ENCODE results near the gene ARL10.

Gene ARL10

DNA sequence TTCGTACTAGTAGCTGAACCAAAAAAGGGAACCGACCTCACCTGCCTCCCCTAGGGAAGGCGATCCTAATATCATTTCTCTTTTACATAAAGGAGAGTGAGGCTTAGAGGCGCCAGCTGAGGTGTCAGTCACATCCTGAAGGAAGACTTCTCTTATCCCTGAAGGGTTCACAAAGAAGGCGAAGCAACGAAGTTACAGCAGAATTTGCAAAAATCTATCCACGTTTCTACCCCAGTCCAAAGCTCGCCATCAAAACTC, 3.1 kb upstream of the ARL10 start:
- DNase-seq: no peak

- DNase-seq: peak; percentile 62
Measured at GRCh38 chr5:176364765-176365350, 429 bp upstream of the ARL10 start.

DNA sequence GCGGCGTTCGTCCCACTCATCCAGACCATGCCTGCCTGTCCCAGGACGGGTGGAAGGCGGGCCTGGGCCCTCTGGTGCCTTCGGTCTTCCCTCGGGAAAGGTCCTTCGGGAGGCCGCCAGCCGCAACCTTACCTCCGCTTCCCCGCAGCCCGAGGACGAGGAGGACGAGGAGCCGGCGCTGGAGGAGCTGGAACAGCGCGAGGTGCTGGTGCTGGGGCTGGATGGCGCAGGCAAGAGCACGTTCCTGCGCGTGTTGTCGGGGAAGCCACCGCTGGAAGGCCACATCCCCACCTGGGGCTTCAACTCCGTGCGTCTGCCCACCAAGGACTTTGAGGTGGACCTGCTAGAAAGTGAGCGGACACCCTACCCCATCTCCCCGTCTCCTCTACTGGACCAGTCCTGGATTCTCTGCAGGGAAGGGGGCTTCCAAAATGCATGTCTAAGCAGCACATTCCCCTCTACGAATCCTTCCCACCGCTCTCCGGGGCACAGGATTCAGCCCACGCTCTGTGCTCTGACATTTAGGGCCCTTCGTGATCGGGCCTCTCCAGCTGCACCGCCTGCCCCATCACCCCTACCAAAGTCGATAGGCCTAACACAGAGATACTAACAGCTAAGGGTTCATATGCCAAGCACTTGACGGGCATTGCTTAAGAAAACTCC, 1.1 kb downstream of the ARL10 start:
- DNase-seq: no peak

DNA sequence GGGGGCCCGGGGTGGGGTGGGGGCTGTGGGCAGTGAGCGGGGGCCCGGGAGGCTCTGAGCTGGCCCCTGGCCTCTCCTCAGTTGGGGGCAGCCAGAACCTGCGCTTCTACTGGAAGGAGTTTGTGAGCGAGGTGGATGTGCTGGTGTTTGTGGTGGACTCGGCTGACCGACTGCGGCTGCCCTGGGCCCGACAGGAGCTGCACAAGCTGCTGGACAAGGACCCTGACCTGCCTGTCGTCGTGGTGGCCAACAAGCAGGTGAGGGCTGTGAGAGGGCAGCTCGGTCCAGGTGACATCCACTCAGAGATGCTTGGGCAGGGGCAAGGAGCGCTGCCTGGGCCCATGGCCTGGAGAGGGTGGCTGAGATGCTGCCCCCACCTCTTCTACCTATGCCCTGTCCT, 3.4 kb downstream of the ARL10 start:
- no peak for DNase-seq

GRCh38 chr5:176369934-176370711, 4.8 kb downstream of the ARL10 start:
- DNase-seq: no peak

DNA sequence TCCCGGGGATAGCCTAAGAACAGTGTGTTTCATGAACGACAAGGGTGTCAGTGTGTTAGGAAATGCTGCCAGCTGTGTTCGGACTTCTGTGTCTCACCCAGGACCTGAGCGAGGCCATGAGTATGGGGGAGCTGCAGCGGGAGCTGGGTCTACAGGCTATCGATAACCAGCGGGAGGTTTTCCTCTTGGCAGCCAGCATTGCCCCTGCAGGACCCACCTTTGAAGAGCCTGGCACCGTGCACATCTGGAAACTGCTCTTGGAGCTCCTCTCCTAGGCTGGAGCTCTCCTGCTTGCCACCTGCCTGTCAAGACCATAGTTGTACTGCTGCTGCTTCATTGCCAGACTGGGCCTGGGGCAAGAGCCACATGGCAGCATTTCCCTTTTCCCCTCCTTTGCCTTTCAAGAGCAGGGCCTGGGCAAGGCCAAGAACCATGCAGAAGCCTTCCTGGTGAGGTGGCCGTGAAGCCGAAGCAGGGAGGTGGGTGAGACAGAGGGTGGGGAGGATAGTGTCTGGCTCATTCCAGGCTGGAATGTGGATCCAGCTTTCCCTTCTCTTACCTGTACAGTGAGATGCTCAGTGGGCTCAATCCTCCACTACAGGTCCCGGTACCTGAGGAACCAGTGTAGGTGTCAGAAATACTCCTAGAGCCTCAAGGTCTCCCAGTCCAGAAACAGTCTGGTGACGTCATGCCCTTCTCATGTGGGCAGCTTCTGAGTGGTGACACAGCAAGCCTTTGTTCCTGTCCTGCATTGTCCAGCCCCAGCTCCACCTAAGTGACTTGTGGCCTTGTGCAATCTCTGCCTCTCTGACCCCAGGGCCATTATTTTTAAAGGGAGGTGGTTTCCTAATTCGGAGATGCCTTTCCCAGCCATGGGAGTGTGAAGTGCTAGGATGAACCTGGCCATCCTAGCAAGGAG, 6.6 kb downstream of the ARL10 start:
- DNase-seq: no peak

DNA sequence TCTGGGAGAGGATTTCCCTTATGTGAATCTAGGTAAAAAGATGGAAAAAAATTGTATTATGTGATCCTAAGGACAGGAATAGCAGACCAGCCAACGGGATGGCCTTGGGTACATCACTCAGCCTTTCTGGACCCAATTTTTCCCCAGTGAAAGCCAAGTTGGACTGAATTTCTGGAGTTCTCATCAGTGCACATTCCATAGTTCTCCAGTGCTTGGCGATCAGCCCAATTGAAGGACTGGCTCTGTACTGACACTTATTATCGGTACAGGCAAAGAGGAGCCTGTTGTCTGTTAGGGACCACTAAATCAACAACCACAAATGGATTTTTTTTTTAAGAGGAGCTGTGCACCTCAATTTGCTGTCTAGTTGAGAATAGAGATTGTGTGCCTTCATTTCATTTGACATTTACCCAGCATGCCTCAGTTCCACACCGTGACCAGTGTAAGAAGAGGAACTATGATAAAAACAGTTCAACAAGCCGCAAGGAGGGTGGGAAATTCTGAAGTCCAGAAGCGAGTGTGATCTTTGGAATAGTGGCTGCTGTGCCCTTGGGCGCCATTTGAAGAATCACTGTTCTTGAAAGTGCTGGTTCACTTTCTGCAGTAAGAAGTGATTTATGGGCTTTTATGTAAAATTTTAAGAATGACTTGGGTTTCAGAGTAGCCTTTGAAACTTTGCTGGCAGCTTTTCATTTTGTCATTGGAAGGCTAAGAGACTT, 8.0 kb downstream of the ARL10 start:
- no peak for DNase-seq

DNA sequence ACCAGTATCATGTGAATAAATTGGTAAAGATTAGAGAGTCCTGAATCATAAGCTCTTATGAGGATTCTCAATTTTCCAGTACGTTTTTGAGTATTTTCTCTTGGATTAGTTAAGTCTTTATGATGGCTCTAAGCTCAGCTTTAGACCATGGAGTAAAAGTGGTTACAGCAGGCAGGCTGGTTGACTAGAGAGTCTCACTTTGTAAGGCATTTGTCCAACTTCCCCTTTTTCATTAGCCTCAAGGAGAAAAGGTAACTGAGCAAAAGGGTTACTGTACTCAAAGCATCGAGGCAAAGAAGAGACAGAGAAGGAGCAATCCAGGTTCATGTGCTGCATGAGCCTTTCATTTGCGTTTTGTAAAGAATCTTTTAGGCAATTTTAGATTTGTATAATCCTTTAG, 14.6 kb downstream of the ARL10 start:
- DNase-seq: no peak

GRCh38 chr5:176381423-176381822, 16.1 kb downstream of the ARL10 start:
- no peak for DNase-seq

DNA sequence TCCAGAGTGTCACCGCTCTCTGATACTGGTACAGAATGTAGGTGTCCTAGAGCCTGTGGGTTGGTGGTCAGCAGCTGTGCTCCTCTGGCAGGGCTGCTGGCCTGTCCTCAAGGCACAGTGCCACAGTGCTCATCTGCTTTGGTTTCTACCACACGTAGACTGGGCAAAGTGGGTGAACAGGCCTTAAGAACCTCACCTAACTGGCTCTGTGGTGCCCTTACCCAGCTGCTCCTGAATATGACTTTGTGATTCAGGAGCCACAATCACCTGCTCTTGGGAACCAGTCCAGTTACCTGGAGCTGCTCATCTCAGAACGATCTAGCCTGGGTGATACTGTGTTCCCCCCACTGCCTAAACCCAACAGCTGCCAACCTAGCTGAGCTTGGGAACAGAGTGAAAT, 16.7 kb downstream of the ARL10 start:
- DNase-seq: no peak

- no peak for DNase-seq
Measured at GRCh38 chr5:176382721-176383120, 17.4 kb downstream of the ARL10 start.

DNA sequence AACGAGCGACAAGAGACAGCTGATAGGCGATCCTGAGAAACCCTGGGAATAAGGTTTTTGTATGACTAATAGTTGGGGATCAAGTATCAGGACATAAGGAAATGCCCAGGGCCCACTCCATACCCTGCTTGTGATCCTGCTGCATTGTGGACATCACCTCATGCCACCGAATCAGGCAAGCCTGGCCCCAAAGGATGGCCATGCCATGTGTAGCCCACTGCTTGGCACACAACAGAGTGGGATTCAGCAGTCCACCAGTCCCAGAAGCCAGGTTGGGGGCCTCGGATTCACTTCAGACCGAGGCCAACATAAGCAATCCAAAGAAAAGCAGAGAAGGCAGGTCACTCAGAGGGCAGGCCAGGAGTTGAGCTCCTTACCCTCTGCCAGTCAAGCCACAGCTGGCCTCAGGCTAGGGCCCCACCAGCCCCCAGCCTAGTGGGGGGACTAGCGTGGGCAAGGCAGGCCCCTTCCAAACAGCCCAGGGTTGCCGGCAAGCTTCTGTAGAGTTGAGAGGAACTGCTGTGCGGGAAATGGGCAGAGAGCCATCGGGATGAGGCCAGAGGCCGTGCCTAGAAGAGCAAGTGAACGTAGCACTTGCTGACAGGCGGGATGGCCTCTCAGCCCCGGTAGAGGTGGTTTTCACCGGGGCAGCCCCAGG, 18.1 kb downstream of the ARL10 start:
- no peak for DNase-seq

DNA sequence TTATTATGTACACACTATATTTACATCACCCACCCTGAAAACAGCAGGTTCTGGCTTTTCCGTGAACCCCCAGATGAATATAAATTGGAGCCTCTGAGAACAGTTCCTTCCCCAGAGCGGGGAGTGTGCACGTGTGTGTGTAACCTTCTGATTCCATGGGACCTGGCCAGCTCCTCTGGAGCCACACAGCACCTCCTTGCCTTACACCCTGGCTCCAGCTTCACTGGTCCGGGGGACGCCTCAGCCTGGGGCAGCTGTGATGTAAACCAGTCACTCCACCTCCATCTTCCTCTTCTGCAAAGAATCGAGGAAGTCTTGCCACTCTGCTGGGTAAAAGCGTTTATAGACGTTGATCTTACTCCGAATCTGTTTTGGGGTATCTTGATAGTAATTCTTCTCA, 18.7 kb downstream of the ARL10 start:
- DNase-seq: no peak

DNA sequence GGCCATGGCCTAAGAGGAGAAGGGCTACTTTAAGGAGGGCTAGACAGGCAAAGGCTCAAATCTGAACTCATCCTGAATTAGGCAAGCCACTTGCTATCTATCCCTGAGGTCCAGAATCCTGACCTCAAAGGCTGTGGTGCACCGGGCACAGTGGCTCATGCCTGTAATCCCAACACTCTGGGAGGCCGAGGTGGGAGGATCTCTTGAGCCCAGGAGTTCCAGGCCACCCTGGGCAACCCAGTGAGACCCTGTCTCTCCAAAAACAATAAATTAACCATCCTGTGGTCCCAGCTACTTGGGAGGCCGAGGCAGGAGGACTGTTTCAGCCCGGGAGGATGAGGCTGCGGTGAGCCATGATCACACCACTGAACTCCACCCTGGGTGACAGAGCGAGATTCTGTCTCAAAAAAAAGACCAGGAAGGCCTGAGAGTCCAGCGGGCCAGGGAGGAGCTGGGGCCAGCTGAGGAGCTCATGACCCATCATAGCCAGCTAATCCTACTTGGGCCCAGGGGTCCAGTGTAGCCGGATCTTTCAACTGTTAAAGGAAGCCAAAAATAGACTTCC, 19.2 kb downstream of the ARL10 start:
- DNase-seq: no peak

- no peak for DNase-seq
Measured at GRCh38 chr5:176384991-176385390, 19.7 kb downstream of the ARL10 start.

DNA sequence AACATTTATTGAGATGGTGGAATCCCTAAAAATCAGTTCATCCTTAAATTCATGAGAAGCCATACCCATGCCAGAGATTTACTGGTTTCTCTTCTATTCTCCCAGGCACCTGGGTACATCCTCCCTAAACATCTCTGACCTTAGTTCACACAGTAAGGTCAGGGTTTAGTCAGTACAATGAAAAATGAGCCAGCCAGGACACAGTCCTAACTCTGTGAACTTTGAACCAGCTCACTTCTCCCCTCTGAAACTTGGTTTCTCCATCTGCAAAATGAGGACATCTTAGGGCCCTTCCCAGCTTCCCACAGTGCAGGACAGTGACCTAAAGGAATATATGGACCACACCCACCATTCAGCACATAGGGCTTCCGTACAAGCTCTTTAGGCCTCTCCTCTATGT, 21.2 kb downstream of the ARL10 start:
- DNase-seq: no peak

- DNase-seq: no peak
Measured at GRCh38 chr5:176387384-176387925, 22.2 kb downstream of the ARL10 start.

DNA sequence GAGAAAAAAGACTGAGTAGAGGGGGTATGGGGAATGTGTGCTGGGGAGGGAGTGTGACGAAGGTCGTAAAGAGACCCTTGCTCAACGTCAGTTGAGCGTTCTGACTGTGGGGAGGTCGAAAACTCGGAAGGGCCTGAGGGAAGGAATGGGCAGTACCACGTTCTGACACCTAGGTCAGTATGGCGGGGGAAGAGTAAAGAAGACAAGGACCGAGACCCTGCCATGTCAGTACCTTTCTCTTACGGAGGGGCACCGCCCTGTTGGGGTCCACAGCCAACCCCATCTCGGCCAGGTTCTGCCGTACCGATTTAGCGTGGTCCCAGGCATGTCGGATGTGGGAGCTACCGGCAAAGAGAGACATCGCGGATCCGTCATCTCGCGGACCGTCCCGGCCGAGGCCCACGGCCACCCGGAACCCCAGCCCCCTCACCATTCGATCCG, 22.7 kb downstream of the ARL10 start:
- no peak for DNase-seq

DNA sequence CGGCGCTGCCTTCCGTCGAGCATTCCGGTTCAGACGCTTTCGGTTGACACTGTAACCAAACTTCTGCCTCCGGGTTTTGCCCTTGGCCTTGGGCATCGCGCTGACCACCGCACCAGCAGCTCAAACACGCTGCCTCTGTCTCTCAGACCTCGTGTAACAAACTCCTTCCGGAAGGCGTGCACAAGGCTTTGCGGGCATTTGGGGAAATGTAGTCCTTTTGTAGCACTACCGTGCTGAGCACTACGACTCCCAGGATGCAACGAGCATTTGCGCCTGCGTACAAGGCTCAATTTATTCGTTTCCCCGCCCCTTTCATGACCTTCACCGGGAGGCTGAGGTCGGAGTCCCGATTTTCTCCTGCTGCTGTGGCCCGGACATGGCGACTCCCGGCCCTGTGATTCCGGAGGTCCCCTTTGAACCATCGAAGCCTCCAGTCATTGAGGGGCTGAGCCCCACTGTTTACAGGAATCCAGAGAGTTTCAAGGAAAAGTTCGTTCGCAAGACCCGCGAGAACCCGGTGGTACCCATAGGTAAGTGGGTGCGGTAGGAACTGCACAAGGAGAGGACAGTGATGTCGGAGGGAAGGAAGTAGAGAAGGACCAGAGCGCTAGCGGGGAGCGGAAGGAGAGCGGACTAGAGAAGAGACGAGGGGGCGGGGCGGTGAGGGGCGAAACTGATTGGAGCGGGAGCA, 23.3 kb downstream of the ARL10 start, which contains the start of the genes HIGD2A and NOP16:
Gene HIGD2A, plus strand, starts transcription at position 308 of the 691 bp plus-strand sequence. Its CDS starts 69 bp downstream, at position 377.
Gene NOP16, minus strand, starts transcription at position 155 of the 691 bp plus-strand sequence. Its CDS starts 59 bp downstream, at position 96.
- DNase-seq: peak; percentile 97
